Measurements from ENCODE around the gene ZNF579.

ZNF579 gene

GRCh38 chr19:55566823-55567222 is 13.8 kb downstream of the ZNF579 start:
- DNase-seq, result no peak

- no peak for DNase-seq
Observed at GRCh38 chr19:55563261-55563690, 17.4 kb downstream of the ZNF579 start.

DNA sequence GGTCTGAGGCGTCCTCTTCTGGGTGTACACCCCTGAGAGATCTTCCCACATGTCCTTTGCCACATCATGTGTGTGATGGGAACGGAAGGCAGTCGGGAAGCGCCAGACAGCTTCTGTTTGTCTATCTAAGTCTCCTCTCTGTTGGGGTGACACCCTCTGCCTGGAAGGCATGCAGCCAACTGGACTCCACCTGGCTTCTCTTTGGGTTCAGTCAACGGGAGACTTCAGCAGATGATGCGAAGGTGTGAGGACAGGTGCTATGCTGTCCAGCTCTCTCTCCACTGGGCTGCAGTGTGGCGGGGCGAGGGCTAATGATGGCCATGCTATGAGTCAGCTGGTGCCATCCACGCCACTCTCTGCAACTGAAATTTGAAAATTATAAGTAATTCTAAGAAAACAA is 21.0 kb downstream of the ZNF579 start:
- DNase-seq, result no peak

- DNase-seq, result no peak
Observed at GRCh38 chr19:55554741-55555152, 25.9 kb downstream of the ZNF579 start.

DNA sequence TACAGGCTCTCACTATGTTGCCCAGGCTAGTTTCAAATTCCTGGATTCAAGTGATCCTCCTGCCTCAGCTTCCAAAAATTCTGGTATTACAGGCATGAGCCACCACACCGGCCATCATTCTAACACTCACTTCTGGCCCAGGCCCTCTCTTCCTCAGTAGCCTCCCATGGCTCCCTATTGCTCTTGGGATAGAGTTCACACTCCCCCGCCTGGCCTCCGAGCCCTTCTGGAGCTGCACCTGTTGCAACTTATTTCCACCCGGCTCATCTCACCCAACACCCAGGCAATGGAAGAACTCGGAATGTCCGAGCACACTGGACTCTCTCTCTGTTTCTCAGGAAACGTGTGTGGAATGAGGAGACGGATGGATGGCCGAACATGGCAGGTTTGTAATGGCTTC is 26.3 kb downstream of the ZNF579 start:
- DNase-seq, result no peak

DNA sequence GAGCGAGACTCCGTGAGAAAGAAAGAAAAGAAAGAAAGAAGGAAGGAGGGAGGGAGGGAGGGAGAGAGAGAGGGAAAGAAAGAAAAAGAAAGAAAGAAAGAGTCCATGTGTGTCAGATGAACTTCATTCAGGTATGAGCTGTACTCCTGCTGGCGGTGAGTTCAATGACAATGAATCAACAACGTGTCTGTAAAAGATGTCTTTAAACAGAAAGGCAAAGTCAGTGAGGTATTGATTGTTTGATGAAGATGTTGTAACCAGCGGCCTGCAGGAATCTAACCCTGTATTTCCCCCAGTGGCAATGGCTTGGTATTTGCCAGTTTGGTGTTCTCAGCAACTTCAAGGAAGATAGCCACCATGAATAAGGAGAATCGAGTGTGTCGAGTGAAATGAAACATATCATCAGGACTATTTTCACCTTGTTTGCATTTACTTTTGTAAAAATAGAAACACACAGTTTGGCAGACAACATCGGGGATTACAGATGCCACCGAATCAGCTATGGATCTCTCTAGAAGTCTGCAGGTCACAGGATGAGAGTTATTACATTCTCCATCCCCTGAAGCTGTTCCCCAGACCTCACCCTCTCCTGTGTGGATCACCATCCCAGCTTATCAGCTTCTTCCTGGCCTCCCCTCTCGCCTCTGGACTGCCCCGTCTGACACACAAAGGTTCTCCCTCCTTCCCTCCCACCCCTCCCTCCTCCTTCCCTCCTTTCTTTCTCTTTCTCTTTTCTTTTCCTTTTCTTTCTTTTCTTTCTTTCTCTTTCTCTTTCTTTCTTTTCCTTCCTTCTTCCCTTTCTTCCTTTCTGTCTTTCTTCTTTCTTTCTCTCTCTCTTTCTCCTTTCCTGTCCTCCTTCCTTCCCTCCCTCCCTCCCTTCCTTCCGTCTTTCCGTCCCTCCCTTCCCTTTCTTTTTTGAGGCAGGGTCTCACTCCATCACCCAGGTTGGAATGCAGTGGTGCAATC is 27.1 kb downstream of the ZNF579 start:
- no peak for DNase-seq

DNA sequence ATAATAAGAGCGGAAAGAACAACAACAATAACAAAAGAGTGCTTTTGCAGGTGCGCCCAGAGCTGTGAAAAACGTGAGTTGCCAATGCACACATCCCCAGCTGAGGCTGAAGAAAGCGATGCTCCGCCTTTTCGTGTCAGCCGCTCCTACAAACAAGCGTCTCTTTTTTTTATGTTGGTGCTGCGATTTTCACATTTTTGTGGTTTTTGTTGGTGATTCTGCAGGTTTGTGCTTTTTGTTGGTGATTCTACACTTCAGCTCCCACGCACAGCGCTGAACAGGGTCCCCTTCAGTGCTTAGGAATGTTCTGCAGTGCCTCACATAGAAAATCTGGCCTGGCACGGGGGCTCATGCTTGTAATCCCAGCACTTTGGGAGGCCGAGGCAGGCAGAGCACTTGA is 28.0 kb downstream of the ZNF579 start:
- no peak for DNase-seq

GRCh38 chr19:55552206-55552605 is 28.4 kb downstream of the ZNF579 start:
- DNase-seq, result no peak

DNA sequence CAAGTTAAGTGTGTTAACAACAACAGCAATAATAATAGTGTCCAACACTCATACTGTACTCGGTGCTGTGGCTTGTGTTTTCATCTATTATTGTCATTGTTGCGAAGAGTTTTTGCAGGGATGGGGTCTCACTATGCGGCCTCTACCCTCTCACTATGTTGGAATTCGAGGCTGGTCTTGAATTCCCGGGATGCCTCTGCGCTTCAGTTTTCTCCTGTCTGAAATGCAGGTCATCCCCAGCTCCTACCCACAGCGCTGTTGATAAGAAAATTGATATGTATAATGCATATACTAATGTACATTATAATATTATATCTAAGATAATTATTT is 30.4 kb downstream of the ZNF579 start:
- DNase-seq, result no peak

DNA sequence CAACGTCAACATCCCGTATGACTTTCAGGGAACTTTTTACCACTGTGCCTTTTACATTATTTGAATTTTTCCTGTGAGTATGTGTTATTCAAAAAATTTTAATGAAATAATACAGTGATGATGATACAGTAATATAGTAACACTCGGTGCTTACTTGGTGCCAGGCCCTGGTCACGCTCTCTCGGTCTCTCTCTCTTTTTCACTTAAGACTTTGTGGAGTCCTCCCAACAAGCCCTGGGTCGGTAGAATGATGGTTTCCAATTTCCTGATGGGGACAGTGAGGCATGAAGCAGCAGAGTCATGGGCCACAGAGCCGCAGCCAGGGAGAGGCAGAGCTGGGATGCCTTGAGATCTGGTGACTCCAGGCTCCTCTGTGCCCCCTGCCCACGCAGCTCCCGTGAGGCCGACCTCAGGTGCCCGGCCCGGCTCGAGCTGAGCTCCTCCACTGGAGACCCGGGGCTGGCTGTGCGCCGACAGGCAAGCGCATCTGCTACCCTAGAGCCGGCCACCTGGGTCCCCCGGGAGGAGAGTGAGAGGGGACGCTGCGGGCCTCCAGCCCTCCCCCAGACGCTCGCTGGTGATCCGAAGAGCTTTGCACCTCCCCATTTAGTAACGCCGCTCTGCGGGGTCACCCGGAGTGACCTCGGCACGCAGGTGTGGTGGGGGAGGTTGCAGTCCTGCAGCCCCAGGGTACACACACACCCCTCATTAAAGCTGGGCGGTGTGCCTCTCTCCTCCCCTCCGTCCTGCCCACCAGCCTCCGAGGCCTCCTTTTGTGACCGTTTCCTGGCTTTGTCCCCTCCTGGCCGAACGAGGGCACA is 30.9 kb downstream of the ZNF579 start:
- no peak for DNase-seq

- DNase-seq, result no peak
Observed at GRCh38 chr19:55546822-55547614, 33.6 kb downstream of the ZNF579 start.

GRCh38 chr19:55546011-55546410 is 34.6 kb downstream of the ZNF579 start:
- DNase-seq, result no peak

- no peak for DNase-seq
Observed at GRCh38 chr19:55545443-55545842, 35.2 kb downstream of the ZNF579 start, which contains the start of gene SBK3. Gene SBK3 (minus strand): TSS chr19:55545543. CDS start chr19:55545543, 0 bp downstream.

GRCh38 chr19:55544776-55545439 is 35.7 kb downstream of the ZNF579 start:
- no peak for DNase-seq

DNA sequence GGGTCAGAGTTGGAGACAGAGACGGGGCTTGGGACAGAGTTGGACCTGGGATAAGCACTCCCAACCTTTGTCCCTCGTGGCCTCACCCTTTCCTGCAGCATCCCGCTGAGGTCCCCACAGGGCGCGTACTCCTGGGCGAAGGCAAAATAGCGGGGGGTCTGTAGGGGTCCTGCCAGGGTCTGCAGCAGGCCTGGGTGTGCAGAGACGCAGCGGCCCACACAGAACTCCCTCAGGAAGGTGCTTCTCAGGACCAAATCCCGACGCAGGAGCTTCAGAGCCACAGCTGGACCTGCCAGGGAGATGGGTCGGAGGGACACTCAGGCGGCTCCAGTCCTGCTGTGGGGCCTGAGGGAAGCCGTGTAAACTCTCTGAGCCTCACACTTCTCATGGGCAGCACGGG is 36.6 kb downstream of the ZNF579 start:
- DNase-seq, result no peak

- DNase-seq, result no peak
Observed at GRCh38 chr19:55543567-55543966, 37.1 kb downstream of the ZNF579 start.

DNA sequence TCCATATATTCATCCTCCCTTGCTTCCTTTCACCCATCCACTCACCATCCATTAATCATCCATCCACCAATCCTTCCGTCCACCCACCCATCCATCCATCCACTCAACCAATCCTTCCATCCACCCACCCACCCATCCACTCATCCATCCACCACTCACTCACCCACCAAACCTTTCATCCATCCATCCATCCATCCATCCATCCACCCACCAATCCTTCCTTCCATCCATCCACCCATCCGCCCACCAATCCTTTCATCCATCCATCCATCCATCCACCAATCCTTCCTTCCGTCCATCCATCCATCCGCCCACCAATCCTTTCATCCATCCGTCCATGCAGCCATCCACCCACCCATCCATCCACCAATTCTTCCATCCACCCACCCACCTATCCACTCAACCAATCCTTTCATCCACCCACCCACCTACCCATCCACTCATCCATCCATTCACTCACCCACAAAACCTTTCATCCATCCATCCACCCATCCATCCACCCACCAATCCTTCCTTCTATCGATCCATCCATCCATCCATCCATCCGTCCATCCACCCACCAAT is 38.3 kb downstream of the ZNF579 start:
- no peak for DNase-seq

GRCh38 chr19:55541091-55541490 is 39.6 kb downstream of the ZNF579 start:
- no peak for DNase-seq

GRCh38 chr19:55540619-55541018 is 40.0 kb downstream of the ZNF579 start:
- no peak for DNase-seq

DNA sequence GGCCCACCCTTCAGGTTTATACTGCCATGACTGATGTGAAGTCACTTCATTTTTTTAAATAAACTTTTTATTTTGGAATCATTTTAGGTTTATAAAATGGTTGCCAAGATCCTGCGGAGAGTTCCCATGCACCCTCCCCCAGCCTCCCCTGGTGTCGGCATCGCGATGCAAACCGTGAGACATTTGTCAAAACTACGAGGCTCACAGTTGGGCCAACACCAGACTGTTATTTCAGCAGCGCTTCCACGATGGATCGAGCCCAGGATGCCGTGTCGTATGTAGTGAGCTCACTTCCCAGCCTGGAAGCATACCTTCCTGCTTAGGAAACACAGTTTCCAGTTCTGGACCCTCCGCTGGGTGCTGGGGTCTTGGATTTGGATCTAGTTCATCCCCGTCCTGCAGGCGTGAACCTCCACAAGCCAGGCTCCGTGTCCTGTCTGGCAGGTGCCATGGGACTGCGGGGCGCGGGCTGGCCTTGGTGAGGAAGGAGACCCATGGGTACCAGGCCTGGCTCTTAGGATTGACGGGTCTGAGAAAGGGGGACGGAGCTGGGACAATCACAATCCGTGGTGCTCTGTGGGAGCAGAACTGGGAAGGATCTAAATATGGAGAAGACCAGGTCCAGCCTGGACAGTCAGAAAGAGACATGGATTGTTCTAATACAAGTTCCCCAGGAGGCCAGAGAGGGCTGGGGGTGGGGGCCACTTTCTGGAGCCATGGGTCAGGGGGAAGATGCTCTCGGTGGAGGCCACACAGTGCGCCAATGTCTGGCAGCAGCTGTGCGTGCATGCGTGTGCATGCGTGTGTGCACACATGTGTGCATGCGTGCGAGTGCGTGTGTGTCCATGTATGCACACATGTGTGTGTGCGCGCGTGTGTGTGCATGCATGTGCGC is 41.3 kb downstream of the ZNF579 start:
- DNase-seq, result no peak

DNA sequence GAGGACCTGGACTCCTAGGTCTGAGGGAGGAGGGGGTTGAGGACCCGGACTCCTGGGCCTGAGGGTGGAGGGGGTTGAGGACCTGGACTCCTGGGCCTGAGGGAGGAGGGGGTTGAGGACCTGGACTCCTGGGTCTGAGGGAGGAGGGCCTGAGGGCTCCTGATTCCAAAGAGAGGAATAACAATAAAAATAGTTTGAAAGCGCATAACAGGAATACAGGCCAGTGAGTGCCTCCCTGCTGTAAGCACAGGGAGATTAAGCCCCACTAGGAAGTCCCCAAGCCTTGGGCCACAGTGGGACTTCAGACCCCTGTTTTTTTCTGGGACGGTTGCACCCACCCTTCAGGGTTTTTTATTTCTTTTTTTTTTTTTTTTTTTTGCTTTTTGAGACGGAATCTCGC is 42.5 kb downstream of the ZNF579 start:
- DNase-seq, result no peak
